Medulla oblongata (tissue), 1 donor: ENCODE measurements around the gene ETNK2.

ENCODE experiments used
- DNase-seq: peaks from one replicate; pipeline ENCODE4 v3.0.0-alpha.2; 2015; ENCODE audit errors: extremely low spot score

Gene ETNK2, protein sequence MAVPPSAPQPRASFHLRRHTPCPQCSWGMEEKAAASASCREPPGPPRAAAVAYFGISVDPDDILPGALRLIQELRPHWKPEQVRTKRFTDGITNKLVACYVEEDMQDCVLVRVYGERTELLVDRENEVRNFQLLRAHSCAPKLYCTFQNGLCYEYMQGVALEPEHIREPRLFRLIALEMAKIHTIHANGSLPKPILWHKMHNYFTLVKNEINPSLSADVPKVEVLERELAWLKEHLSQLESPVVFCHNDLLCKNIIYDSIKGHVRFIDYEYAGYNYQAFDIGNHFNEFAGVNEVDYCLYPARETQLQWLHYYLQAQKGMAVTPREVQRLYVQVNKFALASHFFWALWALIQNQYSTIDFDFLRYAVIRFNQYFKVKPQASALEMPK

DNA sequence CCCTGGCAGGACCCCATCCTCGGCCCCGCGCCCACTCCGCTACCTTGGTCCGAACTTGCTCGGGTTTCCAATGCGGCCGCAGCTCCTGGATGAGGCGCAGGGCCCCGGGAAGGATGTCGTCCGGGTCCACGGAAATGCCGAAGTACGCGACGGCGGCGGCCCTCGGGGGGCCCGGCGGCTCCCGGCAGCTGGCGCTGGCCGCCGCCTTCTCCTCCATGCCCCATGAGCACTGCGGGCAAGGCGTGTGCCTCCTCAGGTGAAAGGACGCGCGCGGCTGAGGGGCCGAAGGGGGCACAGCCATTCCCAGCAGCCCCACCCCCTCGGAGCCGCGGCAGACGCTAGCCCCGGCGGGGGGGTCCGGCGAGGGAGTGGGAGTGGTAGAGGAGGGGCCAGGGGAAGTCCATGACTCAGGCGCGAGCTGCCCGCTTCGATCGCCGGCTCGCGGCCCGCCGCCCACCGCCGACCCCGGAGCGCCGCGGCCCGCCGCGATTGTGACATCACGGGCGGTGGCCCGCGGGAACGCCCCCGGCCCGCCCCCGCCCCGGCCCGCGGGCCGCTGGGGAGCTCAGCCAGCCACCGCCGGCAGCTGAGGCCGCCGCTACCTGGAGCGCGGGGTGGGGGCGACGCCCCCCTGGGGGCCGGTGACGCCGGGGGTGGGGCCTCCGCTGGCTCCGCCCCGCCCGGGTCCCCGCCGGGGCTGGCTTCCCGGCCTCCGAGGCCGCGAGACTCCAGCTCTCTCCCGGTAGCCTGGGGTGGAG, at the start of gene ETNK2:
ETNK2 (minus strand) TSS at position 493 of the 758 bp plus-strand sequence; CDS start at position 301, 192 bp downstream.
- DNase-seq: no peak

DNA sequence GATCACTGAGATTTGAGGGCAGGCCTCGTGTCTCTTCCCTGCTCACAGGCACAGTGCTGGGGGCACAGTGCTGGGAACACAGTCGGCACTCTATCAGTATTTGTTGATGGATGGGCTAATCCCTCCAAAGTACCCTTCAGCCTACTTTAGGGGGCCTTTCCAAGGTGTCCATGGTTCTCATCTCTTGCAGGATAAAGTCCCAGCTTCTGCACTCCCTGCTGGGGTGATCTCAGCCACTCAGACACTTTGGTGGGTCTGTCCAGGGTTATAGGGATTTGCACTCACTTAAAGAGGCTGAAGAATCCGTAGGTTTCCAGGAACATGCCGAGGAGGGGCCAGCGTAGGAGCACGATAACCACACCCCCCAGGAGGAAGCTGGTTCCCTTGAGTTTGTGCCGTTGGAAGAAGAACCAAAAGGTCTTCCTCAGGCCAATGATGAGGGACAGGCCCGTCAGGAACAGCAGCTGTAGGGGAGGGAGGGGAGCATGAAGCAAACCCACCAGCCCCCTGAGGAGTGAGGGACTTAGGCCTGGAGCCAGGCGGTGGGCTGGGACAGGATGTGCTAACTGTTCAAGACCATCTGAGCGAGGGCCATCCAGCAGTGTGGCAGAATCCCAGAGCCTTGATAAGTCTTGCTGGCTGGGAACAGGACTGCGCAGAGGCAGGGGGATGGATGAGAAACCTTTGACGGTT, 49.6 kb upstream of the ETNK2 start:
- no peak for DNase-seq

DNA sequence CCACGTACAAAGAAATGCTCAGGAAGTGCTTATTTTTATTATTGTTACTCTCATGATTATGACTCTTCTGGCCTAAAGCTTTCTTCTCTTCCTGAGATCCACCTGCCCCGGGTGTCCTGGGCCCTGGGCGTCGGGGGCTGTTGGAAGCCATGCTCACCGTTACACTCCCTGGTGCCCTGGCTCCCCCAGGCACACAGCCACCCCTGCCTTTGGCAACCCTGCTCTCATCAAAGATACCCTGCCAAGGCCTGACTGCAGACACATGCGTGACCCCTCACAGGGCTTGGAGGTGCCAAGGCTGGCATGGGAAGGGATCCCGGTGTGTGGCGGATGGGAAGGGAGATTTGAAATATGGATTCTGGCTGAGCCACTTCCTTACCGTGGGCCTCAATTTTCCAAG, 47.7 kb upstream of the ETNK2 start:
- DNase-seq: no peak

GRCh38 chr1:204198348-204199340, 46.8 kb upstream of the ETNK2 start:
- no peak for DNase-seq

DNA sequence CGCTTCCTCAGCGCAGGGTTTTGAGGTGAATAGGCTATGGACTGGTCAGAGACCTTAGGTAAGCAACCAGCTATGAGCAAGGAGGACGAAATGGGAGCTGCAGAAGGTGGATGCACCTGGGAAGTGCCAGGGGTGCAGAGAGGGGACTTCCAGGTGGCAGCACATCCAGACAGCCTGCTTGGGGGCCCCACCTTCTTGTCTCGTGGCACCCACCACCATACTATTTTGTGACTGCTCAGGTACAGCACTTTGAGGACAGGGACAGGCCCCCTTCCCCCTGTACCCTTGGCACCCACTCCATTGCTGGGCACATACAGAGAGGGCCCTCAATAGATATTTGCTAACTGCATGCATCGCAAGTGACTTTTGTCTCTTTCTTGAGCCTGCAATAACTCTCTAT, 45.2 kb upstream of the ETNK2 start:
- DNase-seq: no peak

GRCh38 chr1:204196068-204196795, 44.4 kb upstream of the ETNK2 start, which contains the start of gene KISS1:
TSS of gene KISS1 (minus strand) at chr1:204196491. CDS start at chr1:204192876, 3,615 bp downstream.
- DNase-seq: no peak

DNA sequence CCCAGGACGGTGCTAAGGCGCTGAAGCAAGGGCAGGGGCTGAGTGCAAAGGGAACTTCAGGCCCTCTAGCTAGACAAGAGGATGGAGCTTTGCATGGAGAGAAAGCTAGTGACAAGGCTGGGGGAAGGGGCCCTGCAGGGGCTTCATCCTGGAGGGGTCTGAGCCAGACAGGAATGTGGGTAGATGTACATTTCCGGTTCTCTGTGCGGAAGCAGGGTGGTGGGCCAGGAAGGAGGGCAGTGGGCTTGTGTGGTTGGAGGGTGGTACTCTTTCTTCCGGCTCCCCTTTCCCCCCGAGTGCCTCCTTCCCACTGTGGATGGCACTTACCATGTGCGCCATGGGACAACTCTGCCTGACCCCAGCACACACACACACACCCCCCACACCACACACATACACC, 42.9 kb upstream of the ETNK2 start:
- DNase-seq: no peak

DNA sequence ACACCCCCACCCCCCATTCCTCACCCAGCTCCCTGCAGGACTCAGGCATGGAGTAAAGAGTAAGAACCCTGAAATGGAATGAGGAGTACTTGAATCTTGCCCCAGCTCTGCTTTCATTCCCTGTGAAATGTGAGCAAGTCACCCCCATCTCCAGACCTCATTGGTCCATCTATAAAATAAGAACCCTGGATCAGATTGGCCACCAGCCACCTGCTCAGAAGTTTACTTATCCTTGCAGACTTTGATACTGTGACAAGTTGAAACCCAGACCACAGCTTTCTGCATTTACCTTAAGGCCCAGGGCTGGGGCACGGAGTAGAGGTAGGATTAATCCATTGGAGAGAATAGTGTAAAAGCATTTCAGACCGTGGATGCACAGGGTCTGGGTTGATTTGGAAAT, 42.2 kb upstream of the ETNK2 start:
- DNase-seq: no peak

- no peak for DNase-seq
Observed at GRCh38 chr1:204192589-204193352, 40.9 kb upstream of the ETNK2 start.

DNA sequence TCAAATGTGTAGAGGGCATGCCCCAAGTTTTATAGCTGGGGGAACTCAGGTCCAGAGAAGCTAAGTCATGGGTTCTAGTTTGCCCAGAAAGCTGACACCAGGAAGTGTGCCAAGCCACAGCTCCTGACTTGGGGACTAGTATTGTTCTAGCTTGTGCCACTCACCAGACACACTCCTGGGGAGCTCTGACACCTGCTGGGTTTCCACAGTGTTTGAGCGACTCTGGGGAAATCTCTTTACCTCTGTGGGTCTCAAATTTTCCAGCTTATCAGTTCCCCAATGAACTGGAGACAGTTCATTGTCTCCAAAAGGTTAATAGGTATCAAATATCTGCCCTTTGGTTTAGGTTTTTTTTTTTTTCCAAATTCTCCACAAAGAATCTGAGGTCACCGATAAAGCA, 40.2 kb upstream of the ETNK2 start:
- no peak for DNase-seq

GRCh38 chr1:204191456-204191855, 39.6 kb upstream of the ETNK2 start:
- peak; percentile 52 for DNase-seq

DNA sequence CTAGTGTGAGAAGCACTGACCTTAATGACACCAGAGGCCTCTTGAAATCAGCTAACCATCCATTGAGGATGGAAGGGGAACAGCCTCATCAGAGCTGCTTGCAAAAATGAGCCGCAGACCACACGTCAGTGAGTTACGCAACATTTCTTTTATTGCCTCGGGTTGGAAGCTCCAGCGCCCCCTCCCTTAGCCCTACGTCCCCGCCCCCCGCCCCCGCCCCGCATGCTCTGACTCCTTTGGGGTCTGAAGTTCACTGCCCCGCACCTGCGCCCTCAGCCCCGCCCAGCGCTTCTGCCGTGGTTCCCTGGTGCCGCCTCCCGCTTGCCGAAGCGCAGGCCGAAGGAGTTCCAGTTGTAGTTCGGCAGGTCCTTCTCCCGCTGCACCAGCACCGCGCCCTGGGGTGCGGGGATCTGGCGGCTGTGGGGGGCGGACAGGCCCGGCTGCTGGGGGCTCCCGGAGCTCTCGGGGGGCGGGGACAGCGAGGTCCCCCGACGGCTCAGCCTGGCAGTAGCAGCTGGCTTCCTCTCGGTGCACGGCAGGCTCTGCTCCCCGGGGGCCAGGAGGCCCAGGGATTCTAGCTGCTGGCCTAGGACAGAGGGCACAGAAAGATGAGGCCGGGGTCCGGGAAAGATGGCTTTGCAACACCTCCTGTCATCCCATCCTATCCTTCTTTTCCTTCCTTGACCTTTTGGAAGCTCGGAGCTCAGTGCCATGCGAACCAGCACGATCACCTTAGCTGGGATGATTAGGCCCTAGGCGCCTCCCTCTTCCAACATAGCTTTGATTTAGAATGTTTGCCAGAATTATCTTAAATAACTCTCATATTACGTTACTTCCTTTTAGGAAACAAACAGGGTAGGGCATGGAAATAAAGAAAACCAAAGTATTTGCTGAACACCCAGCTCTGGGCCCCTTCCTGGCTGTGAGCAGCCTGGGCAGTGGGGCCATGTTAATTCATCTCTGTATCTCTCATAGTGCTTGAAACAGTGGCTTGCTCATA, 38.7 kb upstream of the ETNK2 start:
- DNase-seq: peak; percentile 54

DNA sequence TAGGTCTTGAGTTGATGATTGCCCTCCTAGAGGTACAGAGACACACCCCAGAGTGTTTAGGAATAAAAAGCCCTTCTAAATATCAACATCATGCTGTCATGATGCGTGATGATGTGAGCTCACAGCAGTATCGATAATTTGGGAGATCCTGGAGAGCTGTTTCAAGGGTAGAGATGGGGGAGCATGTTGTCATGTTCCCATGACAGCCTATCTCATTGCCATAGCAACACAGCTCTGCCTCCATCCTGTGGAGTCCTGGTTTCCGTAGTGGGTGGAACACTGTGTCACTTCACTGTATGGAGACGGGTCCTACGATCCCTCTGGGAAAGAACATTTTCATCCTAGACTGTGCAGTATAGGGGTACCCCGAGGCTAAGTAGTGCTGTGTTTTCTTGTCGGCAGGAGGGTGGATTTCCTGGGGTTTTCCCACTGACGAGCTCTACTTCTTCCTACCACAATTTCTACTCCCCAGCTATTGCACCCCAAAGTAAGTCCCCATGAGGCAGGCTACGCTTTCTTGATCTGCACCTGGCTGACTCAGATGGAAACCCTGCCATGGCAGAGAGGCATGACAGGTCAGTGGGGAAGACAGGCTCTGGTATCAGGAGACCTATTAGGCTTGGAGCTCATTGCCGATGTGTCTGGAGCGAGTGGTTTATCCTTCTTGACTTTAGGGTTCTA, 37.3 kb upstream of the ETNK2 start:
- DNase-seq: no peak

GRCh38 chr1:204186597-204186996, 34.8 kb upstream of the ETNK2 start:
- DNase-seq: no peak

- no peak for DNase-seq
Observed at GRCh38 chr1:204181116-204181515, 29.3 kb upstream of the ETNK2 start.

DNA sequence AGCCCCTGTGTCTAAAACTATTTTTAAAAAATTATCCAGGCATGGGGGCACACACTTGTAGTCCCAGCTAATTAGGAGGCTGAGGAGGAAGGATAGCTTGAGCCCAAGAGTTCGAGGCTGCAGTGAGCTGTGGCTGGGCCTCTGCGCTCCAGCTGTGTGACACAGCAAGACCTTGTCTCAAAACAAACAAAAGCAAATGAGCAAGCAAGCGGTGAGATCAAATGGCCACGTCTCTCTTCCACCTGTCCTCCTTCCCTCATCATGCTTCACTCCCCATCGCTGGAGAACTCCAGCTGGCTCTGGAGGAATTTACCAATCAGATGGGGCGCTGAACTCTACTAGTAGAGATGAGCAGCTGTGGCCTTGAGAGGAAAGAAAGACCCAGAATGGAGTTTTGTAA, 28.3 kb upstream of the ETNK2 start:
- no peak for DNase-seq

- DNase-seq: no peak
Observed at GRCh38 chr1:204178487-204179281, 26.8 kb upstream of the ETNK2 start.
